Adrenal gland (tissue), 12 donors: ENCODE data around the gene TTLL5. TPM values are rescaled to one million over a fixed set of nuclear protein-coding genes. Genes with fewer than 3 reads are reported as not detected.
A peak's percentile ranks its signal among the peaks of the same experiment; 100 is the strongest.

Experiments
- DNase-seq, 7 donors: peaks; one replicate each; pipeline ENCODE4 v3.0.0-alpha.2; 2019 to 2020
- H3K27ac ChIP-seq, 5 donors: fragments of 200-600 bp; sonication (generic) in 4 of 5; 1 replicate in 3 of 5; 2 replicates in 2 of 5; pipeline versions ENCODE4 v1.5.1 to v1.8.0; 2016 to 2020; ENCODE audit warnings: mild to moderate bottlenecking in 1 of 5
- H3K27me3 ChIP-seq: fragments of 200-600 bp; 2 replicates; pipeline ENCODE4 v1.8.0; 2021
- H3K36me3 ChIP-seq, 2 donors: fragments of 200-600 bp; replicated peaks in 1 of 2; 1 replicate in 1 of 2; 2 replicates in 1 of 2; pipeline versions ENCODE4 v1.5.1 to v1.8.0; 2018 to 2022
- H3K4me1 ChIP-seq, 2 donors: fragments of 200-600 bp; replicated peaks in 1 of 2; 1 replicate in 1 of 2; 2 replicates in 1 of 2; pipeline versions ENCODE4 v1.5.1 to v1.8.0; 2018 to 2021
- H3K4me3 ChIP-seq, 4 donors: fragments of 200-600 bp; sonication (generic) in 3 of 4; one replicate each; pipeline ENCODE4 v1.5.1; 2016 to 2018
- H3K9me3 ChIP-seq, 3 donors: fragments of 200-600 bp; sonication (generic) in 1 of 3; replicated peaks in 1 of 3; 1 replicate in 2 of 3; 2 replicates in 1 of 3; pipeline versions ENCODE4 v1.5.1 to v1.8.0; 2016 to 2021
- CTCF ChIP-seq, 6 experiments: fragments of 450-650 bp in 4 of 6; fragments of 200-600 bp in 2 of 6; sonication (generic) in 1 of 6; IDR thresholded peaks; 1 replicate in 5 of 6; 2 replicates in 1 of 6; pipeline versions ENCODE4 v1.5.1 to v1.8.0; 2016 to 2021; ENCODE audit warnings: antibody characterized with exemption in 6 of 6, mild to moderate bottlenecking in 2 of 6, moderate library complexity in 1 of 6
- POLR2A ChIP-seq, 2 donors: fragments of 450-650 bp; IDR thresholded peaks; one replicate each; pipeline ENCODE4 v1.6.1; 2017; ENCODE audit warnings: antibody characterized with exemption in 2 of 2, mild to moderate bottlenecking in 2 of 2, moderate library complexity in 1 of 2
- WGBS, 4 donors: extraction: QIAGEN DNeasy Blood & Tissue Kit in 2 of 4; methylation state at CpG; one replicate each; pipeline versions ENCODE4 v1.1.5 to v1.1.7; 2013 to 2017; 5-methylcytosine and 5-hydroxymethylcytosine counted together
- intact Hi-C, 2 donors: fragments of 100-400 bp; cut with DNase I; formaldehyde crosslinking; loops; one replicate each; pipeline versions ENCODE4 v1.14.1 to v1.15.0; 2022 to 2023
- polyA plus RNA-seq, 3 donors: library from polyadenylated mRNA; stranded (reverse); fragments of 200-250 nt in 2 of 3; fragments of 350-450 nt in 1 of 3; fragmentation: Illumina TruSeq in 1 of 3; extraction: RNeasy Lipid Tissue Mini Kit (QIAGEN cat#74804) in 1 of 3; gene quantifications; one replicate each; pipeline ENCODE4 v1.2.3, GENCODE V29; 2013 to 2014
- total RNA-seq, 9 donors: library from RNA; depleted of rRNA in 4 of 9; stranded (reverse); fragments of >200 nt in 4 of 9; fragments of 120-200 nt in 1 of 9; fragmentation: NEBNext Ultra II Directional in 1 of 9; extraction: Animal tissue kit (Norgen Biotek cat#: 25700) in 1 of 9; gene quantifications; one replicate each; pipeline versions ENCODE4 v1.1.0 to v1.2.4, GENCODE V29; 2013 to 2023
- donor health status: healthy with polysubstance abuse.
- donor health status: Bipolar disorder and iron deficiency.
- donor health status: DM: yes; HTN: yes; CAD: no.
- donor health status: DM: no; HTN: no; CAD: no.
- donor health status: DM: no; HTN: no; CAD: no.
- donor health status: DM: yes; HTN: yes; CAD: no.

The TTLL5 gene
- total and polyA plus RNA-seq, 12 donors = 12.7 to 34.0 (median 24.1) TPM

GRCh38 chr14:75654127-75654732 is 6.8 kb upstream of the TTLL5 start:
- Histone ChIP-seq H3K27me3 (no peaks in the 10 kb centered on the region), H3K4me1 (peaks cover 8 to 37% of the 10 kb centered on the region in 2 donors), H3K36me3 (peaks cover 0 to 48% of the 10 kb centered on the region in 2 donors), H3K27ac (no peak overlapping the region), H3K4me3 (no peak overlapping the region), H3K9me3 (no peaks in the 10 kb centered on the region)
- intact Hi-C loops = loop anchor here in 1 of 2 donors (5.0 kb wide), 1 partner anchor 77 kb away; the partner anchor contains the start of gene FLVCR2
- 3 to 6% (median 4%) methylated on average over 4 of the region's 4 CpGs for WGBS, 4 donors
- peak; percentile 85 to 97 (median 95) for TF ChIP-seq CTCF (IDR thresholded peaks at IDR 0.05)
- TF ChIP-seq POLR2A (IDR thresholded peaks at IDR 0.05) = no peak
- DNase-seq = peak; percentile 76 to 95 (median 86)

GRCh38 chr14:75655235-75655634 is 5.8 kb upstream of the TTLL5 start:
- no peaks in the 10 kb centered on the region for H3K9me3 ChIP-seq
- no peak overlapping the region for H3K27ac ChIP-seq
- TF ChIP-seq CTCF (IDR thresholded peaks at IDR 0.05) = no peak
- no peak for TF ChIP-seq POLR2A (IDR thresholded peaks at IDR 0.05)
- 0% methylated on average over 1 of the region's 1 CpG for WGBS, 4 donors
- peaks cover 15 to 45% of the 10 kb centered on the region in 2 donors for H3K4me1 ChIP-seq
- no peak for DNase-seq
- H3K4me3 ChIP-seq = no peak overlapping the region
- intact Hi-C loops = no loop called here
- no peaks in the 10 kb centered on the region for H3K27me3 ChIP-seq
- peaks cover 0 to 38% of the 10 kb centered on the region in 2 donors for H3K36me3 ChIP-seq

GRCh38 chr14:75657331-75657730 is 3.7 kb upstream of the TTLL5 start:
- Histone ChIP-seq H3K36me3 (peaks cover 0 to 18% of the 10 kb centered on the region in 2 donors), H3K27me3 (no peaks in the 10 kb centered on the region), H3K9me3 (no peaks in the 10 kb centered on the region), H3K4me3 (no peak overlapping the region), H3K27ac (peak overlapping the region in 1 of 5 donors; percentile 6), H3K4me1 (peaks cover 18 to 55% of the 10 kb centered on the region in 2 donors)
- DNase-seq = no peak
- intact Hi-C loops = no loop called here
- TF ChIP-seq POLR2A (IDR thresholded peaks at IDR 0.05) (no peak), CTCF (IDR thresholded peaks at IDR 0.05) (no peak)
- WGBS, 4 donors = 68 to 80% (median 74%) methylated on average over 4 of the region's 4 CpGs

- intact Hi-C loops = no loop called here
- peaks cover 18 to 49% of the 10 kb centered on the region in 2 donors for H3K4me1 ChIP-seq
- H3K27ac ChIP-seq = peak overlapping the region in 1 of 5 donors; percentile 40
- peaks cover 0 to 17% of the 10 kb centered on the region in 2 donors for H3K36me3 ChIP-seq
- no peaks in the 10 kb centered on the region for H3K27me3 ChIP-seq
- DNase-seq = no peak
- WGBS, 4 donors = 88 to 95% (median 93%) methylated on average over 2 of the region's 2 CpGs
- H3K4me3 ChIP-seq = no peak overlapping the region
- no peaks in the 10 kb centered on the region for H3K9me3 ChIP-seq
- no peak for TF ChIP-seq CTCF (IDR thresholded peaks at IDR 0.05)
Measured at GRCh38 chr14:75658957-75659356, 2.1 kb upstream of the TTLL5 start.
